ENCODE measurements around the gene PIP4K2C.
"Not testable (repeated sequence)": the region's sequence is repeated elsewhere in the genome, so short reads cannot be mapped to it uniquely, and the experiment has no call there.

The PIP4K2C gene

DNA sequence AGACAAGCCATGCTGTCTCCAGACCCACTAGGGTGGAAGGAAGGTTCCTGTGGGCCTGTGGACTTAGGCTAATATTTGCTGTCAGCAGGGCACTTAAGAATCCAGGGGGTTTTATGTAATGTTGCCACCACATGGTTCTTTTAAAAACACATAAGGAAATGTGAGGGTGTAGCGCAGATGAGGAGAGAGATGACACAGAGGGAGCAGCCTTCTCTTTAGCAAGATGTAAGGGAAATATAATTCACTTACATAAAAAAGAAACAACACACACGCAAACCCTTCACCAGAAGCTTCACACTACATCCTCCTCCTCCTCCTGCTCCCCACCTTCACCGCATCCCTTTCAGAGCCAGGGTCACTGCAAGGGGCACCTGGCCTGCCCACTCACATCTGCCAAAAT lies 4.9 kb upstream of the PIP4K2C start:
- DNase-seq: no peak

DNA sequence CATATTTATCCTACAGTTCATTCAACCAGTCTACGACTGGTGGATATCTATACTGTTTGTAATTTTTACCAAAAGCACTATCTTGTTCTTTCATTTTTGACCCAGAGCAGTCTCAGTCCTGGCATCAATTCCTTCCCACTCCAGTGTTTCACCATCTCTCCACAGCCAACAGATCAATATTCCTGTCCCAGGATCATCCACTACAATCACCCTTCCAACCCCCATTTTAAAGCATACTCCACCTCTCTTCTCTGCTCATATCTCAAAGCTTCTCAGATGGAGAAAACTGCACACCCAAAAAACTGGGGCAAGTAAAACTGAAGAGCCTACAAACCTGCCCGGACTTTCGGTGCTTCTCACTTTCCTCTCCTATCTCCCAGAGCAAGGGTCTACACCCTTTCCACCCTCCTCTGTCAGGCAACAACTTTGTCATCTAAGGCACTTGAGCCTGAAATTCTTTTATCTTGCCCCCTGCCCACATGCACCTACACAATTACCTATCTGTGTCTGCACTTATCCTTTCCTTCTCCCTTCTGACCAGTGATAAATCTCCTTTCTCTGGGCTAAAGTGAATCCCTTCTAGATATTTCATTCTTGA lies 4.1 kb upstream of the PIP4K2C start:
- no peak for DNase-seq

DNA sequence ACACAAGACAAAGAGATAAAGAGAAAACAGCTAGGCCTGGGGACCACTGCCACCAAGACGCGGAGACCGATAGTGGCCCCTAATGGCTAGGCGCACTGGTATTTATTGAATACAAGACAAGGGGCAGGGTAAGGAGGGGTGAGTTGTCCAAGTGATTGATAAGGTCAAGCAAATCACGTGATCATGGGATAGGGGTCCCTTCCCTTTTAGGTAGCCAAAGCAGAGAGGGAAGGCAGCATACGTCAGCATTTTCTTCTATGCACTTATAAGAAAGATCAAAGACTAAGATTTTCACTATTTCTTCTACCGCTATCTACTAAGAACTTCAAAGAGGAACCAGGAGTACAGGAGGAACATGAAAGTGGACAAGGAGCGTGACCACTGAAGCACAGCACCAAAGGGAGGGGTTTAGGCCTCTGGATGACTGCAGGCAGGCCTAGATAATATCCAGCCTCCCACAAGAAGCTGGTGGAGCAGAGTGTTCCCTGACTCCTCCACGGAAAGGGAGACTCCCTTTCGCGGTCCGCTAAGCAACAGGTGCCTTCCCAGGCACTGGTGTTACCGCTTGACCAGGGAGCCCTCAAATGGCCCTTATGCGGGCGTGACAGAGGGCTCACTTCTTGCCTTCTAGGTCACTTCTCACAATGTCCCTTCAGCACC lies 1.9 kb upstream of the PIP4K2C start:
- not testable (repeated sequence) for DNase-seq

DNA sequence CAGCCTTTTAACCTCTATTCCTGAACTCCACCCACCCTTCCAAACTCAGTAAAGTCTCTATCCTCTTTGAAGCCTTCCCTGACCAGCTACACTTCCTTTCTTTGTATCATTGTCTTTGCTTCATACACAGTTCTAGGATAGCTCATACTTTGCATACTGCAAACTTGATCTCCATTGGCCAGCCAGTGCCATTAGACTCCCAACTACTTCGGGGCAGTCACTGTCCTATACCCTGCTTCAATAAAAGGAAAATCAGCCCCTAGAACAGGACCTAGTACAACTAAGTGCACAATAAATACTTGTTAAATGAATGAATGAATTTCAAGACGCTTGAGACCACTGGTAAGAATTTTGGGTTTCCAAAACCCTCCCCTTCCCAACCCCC lies 521 bp upstream of the PIP4K2C start:
- DNase-seq: no peak

DNA sequence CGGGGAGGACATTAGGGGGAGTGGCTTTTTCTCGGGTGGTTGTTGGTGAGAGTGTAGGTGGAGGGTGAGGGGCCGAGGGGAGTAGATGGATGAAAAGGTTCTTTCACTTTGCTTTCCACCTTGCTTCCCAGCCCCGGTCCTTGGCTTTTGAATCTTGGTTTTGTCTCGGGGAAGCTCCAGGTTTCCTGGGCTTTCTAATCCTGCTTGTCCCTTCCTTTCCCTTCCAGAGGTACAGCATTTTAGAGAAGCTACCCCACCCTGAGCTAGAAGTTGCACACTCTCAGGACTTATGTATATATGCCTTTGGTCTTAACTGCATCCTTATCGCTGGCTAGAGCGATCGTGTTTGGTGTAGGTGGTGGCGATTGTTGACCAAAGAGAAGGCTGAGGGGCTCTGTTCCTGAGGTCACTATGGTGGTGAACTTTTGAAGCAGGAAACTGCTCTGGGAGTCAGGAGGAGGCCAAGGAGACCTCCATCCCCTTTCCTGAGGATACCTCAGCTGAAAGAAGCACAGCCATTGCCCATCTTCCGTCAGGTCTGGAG lies 862 bp downstream of the PIP4K2C start:
- no peak for DNase-seq

DNA sequence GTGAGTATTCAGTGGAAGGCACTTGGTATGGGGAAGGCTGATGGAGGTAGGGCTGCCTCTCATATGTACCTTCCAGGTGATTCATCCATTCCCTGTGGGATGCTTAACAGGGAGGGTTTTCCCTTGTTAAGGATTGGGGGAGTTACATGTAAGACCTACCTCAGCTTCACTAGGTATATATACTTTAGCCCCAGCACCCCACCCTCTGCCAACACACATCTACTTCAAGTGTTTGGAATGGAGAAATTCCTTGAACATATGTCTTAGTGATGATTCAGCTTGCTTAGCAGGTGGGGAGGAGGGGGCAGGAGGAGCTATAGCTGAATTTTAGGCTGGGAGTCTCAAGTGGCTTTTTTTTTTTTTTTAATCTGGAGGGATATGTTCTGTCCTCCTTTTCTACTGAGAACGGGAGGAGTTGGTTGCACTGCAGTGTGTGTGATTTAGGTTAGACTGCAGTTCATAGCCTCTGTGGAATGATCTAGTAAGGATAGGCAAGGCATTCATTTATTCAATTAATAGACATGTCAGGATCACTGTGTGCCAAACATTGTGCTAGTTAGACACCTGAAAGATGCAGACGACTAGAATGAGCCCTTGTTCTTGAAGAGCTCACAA lies 1.7 kb downstream of the PIP4K2C start:
- no peak for DNase-seq

DNA sequence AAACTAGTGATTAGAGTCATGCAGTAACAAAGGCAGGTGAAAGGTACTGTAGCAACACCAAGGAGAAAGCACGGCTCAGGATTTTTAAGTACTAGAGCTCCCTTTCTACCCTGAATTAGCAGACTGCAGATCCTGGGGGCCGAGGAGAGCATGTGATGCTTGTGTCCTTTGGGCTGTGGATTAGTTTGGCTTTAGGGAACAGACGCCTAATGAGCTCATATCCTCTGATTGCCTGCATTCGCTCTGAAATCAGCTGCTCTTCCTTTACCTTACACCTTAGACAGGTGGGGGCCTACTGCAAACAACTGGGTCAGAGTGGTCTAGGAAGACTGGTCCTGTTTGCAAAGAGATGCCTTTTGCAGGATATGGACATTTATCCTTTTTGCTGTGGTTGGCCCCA lies 2.2 kb downstream of the PIP4K2C start:
- no peak for DNase-seq

DNA sequence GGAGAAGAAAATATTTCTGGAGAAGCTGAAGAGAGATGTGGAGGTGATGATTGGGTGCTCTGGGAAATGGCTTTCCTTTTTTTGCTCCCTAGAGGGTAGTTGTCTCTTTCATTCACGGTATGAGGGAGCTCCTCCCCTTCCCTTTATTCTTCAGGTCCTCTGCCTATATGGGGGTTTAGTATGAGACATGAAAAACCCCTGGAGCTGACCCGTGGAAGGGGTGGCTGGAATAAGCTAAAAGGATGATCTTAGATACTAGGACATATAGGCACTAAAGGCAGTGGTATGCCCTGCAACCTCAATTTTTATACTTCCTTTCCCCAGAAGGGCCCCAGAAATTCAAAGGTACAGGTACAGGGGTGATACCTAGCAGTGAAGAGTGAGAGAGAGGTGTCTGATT lies 9.4 kb downstream of the PIP4K2C start:
- no peak for DNase-seq

DNA sequence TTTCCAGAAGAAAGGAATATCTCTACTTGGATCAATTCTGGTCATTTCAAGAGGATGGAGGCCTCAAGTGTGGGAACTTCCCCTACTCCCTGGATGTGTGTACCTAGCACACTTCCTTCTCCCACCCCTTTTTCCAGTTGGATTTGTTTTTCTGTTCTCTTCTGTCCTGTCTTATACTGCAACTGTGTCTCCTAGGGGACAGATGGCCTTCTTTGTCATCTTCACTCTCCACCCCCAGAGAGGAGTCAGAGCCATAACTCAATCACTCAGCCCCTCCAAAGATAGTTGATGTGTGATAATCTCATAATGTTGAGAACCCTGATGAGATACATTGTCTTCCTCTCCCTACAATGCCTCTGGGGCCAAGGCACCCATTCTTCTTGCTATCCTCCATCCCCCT lies 11.6 kb downstream of the PIP4K2C start:
- DNase-seq: no peak

DNA sequence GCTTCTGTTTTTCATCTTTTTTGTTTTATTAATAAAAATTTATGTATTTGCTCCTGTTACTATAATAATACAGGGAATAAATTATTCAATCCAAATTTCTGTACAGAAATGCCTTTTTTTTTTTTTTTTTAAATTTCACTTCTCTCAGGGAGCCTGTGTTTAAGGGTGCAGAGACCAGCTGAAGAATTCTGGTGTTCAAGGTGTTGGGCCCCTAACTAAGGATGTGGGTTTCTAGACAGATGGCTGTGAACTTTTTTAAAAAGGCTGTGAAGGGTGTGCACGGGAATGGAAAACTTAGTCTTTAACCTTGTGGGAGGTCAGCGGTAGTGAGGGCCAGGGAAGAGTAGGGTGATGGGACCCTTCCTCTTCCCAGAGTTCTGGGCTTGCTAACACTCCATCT lies 12.3 kb downstream of the PIP4K2C start:
- DNase-seq: no peak

DNA sequence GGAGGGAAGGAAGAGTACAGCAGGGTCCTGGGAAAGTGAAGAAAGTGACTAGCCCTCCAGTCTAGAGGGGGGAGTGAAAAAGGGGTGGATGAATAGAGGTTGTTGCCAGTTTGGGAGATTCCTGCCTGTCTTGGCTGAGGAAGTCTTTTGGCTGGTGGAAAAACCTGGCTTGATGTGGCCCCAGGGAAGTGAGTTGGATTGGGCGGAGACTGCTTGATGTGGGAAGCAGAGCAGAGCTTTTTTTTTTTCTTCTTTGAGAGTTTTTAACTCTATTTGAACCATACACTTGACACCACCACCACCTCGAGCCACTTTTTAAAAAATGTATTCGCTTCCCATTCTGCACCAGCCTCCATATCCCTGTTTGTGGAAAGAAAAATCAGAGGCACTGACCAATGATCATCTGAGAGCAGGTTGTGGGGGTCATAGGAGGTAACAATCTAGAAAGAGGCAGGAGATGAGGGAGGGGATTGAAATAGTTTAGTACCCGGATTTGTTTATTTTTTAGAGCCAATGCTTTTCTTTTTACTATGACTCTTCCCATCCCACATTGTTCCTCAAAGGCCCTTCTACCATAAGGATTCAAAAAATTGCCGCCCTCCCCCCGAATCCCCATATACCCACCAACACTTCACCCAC lies 12.9 kb downstream of the PIP4K2C start:
- DNase-seq: no peak

DNA sequence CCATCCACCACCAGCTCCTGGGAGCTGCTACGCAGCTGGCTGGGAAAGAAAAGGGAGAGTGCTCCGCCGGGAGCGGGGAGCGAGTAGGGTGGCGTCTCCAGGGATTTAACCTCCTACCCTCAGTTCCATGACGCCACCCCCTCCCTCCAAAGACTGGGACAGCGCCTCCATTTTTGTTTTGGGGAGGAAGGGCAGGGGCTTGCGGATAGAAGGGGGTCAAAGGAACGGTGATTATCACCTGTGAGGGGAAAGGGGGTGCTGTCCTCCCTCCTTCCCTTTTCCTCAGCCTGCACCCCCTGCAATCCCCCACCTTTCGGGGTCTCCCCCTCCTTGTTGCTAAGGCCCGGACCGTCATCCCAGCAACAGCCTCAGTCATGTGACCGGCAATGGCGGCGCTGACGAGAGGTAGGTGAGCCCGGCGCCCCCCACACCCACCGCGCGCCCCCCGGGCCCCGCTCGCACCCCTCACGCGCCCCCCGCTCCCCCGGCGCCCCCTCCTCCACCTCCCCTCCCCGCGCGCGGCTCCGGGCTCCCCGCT lies 13.5 kb downstream of the PIP4K2C start, which contains the start of gene DTX3:
DTX3 (plus strand) TSS at position 371 of the 538 bp plus-strand sequence. CDS start 1,694 bp downstream, outside the sequence.
- no peak for DNase-seq

DNA sequence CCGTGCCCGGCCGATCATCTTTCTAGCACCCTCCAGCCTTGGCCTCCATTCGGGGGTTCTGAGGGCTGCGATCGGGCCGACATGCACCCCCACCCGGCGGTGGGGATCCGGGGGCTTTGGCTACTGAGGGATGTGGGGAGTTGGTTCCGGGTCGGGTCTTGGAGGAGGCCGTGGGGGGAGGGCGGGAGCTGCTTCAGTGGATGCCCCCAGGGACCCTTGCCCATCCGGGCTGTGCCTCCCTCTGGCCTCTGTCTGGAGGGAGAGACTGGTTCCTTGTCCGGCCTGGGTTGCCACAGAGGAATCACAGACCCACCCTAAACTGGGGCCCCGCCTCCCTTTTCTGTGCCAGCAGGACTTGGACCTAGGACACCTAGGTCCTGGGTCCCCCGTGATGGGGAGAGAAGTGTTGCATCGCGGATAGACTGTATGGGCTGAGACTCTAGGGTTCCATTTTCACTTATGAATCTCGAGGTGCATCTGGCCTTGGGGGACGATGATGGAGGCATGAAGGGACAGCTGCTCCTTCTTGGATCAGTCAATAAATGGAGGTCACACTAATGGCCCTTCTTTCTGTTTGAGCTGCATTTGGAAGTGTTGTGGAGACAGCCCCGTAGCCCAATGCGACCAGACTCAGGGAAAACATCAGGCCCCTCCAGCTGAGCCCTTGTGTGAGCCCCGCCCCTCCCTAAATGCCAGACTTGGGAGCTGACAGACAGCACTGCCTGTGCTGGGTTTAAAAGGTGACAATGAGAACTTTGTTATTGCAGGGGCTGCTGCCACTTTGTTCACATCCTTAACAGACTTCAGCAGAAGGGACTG lies 14.2 kb downstream of the PIP4K2C start:
- DNase-seq: no peak

DNA sequence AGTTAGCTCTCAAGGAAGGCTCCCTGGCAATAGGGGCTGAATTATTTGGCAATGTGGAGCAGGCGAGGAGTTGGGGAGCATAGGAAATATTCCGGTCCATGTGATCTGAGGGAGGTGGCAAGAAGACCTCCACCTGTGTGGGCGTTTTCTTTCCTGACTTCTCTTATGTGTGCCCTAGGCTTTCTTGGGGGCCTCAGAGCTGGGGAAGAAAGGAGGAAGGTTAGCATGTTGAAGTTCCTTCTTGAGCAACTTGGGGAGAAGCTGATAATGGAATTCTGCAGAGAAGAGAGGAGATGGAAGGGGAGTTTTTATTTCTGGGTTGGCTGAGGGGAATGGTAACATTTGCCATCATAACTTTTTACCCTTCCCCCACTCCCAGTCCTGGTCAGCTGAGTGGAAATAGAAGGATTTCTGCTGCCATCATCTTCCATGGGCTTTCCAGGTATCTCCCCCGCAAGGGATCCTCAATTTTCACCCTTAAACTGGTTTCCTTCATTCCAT lies 14.9 kb downstream of the PIP4K2C start:
- DNase-seq: no peak

DNA sequence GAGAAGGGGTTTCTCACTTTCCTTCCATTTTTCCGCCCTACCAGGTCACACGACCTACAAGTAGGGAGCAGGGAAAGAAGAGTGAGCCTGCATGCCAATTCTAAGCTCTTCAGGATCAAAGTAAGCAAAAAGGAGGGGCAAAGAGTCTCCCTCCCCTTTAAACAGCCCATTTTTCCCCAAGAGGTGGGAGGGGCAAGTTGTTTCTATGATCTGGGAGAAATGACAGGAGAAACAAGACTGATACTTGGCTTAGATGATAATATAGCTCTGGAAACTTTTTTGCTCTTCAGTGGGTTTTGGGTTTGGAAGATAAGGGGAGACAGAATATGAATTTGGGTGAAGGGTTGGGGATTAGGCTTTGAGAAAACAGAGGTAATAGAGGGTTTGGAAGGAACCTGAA lies 15.4 kb downstream of the PIP4K2C start:
- DNase-seq: no peak

DNA sequence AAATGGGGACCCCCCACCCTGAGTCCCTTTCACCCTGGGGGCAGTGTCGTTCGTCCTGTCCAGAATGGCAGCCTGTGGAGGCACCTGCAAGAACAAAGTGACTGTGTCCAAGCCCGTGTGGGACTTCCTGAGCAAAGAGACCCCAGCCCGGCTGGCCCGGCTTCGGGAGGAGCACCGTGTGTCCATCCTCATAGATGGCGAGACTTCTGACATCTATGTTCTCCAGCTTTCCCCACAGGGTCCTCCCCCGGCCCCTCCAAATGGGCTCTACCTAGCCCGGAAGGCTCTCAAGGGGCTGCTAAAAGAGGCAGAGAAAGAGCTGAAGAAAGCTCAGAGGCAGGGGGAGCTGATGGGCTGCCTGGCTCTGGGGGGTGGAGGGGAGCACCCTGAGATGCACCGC lies 15.8 kb downstream of the PIP4K2C start:
- no peak for DNase-seq

DNA sequence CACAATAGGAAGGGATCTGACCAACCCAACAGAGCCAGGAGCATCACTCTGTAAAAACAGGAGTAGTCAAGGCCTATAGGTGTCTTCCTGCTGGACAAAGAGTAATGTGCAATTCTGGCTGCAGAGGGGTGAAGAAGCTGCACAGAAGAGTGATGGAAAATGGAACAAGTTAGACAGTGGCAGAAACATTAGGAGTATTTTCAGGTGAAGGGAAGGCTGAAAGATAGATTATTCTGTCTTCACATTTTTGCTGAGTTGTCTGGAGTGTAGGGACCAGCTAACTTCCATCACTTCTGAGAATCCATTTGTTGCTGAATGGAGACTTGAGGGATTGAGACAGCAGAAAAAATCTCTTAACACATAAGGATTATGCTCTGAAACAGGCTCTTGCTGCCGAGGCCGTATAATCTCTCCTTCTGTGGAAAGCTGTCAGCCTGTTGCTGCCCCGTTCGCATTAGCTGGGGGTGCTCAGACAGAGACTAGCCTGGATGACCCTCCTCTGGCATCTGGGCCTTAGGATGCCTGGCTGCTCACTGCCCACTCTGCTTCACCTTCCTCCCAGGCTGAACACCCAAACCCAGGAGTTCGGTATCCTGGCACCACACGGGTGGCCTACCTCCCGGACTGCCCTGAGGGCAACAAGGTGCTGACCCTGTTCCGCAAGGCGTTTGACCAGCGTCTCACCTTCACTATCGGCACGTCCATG lies 17.1 kb downstream of the PIP4K2C start:
- no peak for DNase-seq

DNA sequence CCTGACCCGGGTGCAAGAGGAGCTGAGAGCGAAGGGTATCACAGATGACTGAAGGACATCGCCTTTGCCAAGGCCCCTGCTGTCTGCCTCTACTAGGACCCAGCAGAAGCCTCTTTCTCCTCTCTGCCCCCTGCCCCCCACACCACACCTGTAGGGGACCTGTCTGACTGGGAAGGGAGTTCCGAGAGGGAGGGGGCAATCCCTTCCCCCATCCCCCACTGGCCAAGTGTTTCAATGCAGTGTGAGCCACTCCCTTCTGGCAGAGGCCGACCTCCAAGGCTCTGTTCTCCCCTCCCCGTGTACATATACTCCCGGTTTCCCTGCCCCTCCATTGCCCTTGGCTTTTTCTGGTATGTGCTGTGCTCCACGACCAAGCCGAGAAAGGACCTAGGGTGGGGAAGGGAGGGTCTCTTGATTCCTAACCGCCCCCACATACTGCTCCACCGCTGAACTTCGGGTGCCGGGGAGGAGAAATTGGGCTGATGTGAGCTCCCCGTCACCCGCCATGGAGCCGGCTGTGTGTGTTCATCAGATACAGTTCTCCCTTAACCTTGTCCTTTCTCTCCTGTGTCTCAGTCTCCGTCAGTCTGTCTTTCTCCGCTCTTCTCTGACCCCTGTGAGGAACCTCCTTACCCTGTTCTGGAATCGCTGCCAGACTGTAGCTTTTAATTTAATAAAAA lies 18.2 kb downstream of the PIP4K2C start:
- no peak for DNase-seq

DNA sequence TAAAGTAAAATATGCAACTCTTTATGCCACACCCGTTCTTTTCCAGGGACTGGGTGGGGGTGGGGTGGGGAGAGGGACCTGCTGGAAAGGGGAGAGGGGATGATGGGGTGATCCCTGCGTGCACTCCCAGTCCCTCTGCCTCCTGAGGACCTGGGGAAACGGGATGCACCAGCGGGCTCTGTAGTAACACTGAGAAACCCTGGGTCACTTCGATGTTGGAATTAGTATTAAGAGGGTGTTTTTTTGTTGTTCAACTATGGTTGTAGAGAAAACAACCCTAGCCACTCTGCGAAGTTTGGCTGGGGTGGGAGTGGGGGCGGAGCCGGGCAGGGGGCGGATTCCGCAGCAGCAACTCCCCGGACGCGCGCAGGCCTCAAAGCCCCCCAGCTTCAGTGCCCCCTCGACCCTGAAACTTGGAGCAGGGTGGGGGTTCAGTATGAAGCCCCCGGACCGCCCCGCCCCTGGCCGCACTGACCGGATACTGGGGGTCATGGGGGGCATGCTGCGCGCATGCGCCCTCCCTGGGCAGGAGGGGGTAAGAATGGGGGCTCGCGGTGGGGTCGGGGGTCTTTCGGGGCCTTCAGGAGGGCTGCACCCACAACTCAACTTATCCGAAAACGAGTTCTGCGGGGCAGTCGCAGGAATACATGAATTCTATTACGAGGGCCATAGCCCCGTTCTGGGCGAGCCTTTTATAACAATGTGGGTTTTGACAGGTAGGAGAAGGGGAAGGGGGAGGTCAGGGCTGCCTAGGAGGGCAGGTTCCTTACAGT lies 19.0 kb downstream of the PIP4K2C start:
- DNase-seq: no peak

DNA sequence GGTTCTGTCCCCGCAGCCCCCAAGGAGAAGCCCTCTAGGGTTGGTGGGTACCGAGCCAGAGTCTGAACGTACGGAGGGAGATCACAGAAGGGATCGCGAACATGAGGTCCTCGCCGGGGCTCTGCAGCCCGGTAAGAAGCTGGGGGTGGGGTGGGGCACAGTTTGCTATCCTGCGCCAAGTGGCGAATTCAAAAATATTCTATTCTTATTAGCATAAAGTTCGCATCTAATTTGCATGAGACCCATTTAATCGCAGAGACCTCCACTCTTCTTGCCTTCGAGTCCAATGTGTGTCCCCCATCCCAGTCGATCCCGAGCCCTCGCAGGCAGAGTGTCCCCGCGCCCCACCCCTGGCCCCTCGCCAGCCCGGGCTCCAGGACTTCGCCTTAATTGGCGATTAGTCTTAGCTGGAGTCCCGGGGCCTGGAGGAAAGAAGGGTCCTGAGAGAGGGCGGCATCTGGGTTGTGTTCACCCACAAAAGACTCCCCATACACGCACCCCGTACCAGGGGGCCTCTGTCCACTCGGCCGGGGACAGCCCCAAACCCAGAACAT lies 19.6 kb downstream of the PIP4K2C start:
- DNase-seq: no peak
